ENCODE data around the gene HINT3. TPM values are rescaled to one million over a fixed set of nuclear protein-coding genes. Genes with fewer than 3 reads are reported as not detected.

The HINT3 gene
- total and polyA plus RNA-seq, 2 of the 13 experiments (the other 11 are each of a cell fraction or from before 2014, with no cell fraction given) = 3.1 to 22.8 TPM

DNA sequence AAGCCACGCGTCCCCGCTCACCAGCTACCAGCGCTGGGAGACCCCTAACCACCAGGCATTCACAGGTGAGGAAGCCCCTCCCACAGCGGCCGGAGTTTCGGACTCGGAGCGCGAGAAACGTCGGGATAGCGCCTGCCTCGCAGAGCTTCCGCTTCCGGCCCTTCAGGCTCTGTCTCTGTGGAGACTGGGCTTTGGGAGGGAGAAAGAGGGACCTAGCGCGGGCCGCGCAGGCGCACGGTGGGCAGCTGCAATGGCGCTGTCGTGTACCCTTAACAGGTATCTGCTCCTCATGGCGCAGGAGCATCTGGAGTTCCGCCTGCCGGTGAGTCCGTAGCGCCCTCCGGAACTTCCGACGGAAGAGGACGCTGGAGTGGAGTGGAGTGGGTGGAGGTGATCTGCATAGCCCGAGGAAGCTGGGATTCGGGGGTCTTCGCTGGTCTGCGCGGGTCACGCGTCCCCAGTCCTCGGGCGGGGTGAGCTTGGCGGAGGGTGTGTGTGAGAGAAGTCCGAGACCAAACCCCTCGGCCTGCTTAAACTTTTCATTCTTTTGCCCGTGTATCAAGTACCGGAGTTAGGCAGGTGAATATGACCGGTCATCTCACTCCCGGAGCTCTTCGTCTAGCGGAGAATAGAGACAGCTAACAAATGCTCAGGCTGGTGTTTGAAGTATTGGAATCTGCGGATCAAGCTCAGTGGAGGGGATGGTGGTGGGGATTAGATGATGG is 29.9 kb downstream of the HINT3 start, which contains the start of gene TRMT11 (continued):
- TF ChIP-seq, protein P1, sequence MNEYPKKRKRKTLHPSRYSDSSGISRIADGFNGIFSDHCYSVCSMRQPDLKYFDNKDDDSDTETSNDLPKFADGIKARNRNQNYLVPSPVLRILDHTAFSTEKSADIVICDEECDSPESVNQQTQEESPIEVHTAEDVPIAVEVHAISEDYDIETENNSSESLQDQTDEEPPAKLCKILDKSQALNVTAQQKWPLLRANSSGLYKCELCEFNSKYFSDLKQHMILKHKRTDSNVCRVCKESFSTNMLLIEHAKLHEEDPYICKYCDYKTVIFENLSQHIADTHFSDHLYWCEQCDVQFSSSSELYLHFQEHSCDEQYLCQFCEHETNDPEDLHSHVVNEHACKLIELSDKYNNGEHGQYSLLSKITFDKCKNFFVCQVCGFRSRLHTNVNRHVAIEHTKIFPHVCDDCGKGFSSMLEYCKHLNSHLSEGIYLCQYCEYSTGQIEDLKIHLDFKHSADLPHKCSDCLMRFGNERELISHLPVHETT (CRISPR knock-in tag; conservative IDR thresholded peaks at IDR 0.05) = no peak; the same call in 1 of the 2 replicates
- peak; percentile 93; the same call in 1 of the 2 replicates for TF ChIP-seq ZNF724P (CRISPR knock-in tag; IDR thresholded peaks at IDR 0.05; ENCODE audit: borderline replicate concordance)
- TF ChIP-seq RFX5 (IDR thresholded peaks at IDR 0.05; ENCODE audit: low read depth, low read length) = peak; percentile 45; the same call in 1 of the 2 replicates
- TF ChIP-seq ELF1 (CRISPR knock-in tag; IDR thresholded peaks at IDR 0.05) = peak; percentile 97
- no peak for TF ChIP-seq MYNN (CRISPR knock-in tag; IDR thresholded peaks at IDR 0.05; ENCODE audit: low read depth)
- TF ChIP-seq ZSCAN25 (CRISPR knock-in tag; IDR thresholded peaks at IDR 0.05) = peak; percentile 61; the same call in 1 of the 2 replicates
- peak; percentile 96 for TF ChIP-seq ASH2L (IDR thresholded peaks at IDR 0.05; ENCODE audit: insufficient read length, low read depth, low read length)
- peak; percentile 50; the same call in 1 of the 2 replicates for TF ChIP-seq FLYWCH1 (CRISPR knock-in tag; IDR thresholded peaks at IDR 0.05)
- TF ChIP-seq TBP (CRISPR knock-in tag; IDR thresholded peaks at IDR 0.05) = no peak
- no peak; the same call in 1 of the 2 replicates for TF ChIP-seq ZNF773 (CRISPR knock-in tag; IDR thresholded peaks at IDR 0.05; ENCODE audit: borderline replicate concordance)
- TF ChIP-seq, protein P2, sequence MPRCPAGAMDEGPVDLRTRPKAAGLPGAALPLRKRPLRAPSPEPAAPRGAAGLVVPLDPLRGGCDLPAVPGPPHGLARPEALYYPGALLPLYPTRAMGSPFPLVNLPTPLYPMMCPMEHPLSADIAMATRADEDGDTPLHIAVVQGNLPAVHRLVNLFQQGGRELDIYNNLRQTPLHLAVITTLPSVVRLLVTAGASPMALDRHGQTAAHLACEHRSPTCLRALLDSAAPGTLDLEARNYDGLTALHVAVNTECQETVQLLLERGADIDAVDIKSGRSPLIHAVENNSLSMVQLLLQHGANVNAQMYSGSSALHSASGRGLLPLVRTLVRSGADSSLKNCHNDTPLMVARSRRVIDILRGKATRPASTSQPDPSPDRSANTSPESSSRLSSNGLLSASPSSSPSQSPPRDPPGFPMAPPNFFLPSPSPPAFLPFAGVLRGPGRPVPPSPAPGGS (CRISPR knock-in tag; IDR thresholded peaks at IDR 0.05) = peak; percentile 73; the same call in 1 of the 2 replicates
- TF ChIP-seq RXRA (CRISPR knock-in tag; IDR thresholded peaks at IDR 0.05) = peak; percentile 84; the same call in 1 of the 2 replicates
- TF ChIP-seq ZFP82 (CRISPR knock-in tag; IDR thresholded peaks at IDR 0.05; ENCODE audit: borderline replicate concordance) = peak; percentile 63; the same call in 1 of the 2 replicates
- TF ChIP-seq, protein P3, sequence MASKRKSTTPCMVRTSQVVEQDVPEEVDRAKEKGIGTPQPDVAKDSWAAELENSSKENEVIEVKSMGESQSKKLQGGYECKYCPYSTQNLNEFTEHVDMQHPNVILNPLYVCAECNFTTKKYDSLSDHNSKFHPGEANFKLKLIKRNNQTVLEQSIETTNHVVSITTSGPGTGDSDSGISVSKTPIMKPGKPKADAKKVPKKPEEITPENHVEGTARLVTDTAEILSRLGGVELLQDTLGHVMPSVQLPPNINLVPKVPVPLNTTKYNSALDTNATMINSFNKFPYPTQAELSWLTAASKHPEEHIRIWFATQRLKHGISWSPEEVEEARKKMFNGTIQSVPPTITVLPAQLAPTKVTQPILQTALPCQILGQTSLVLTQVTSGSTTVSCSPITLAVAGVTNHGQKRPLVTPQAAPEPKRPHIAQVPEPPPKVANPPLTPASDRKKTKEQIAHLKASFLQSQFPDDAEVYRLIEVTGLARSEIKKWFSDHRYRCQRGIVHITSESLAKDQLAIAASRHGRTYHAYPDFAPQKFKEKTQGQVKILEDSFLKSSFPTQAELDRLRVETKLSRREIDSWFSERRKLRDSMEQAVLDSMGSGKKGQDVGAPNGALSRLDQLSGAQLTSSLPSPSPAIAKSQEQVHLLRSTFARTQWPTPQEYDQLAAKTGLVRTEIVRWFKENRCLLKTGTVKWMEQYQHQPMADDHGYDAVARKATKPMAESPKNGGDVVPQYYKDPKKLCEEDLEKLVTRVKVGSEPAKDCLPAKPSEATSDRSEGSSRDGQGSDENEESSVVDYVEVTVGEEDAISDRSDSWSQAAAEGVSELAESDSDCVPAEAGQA (IDR thresholded peaks at IDR 0.05; ENCODE audit: low read depth) = peak; percentile 80
- TF ChIP-seq, protein P3 (CRISPR knock-in tag; IDR thresholded peaks at IDR 0.05; ENCODE audit: borderline replicate concordance) = peak; percentile 7; the same call in 1 of the 2 replicates
- TF ChIP-seq, protein P4, sequence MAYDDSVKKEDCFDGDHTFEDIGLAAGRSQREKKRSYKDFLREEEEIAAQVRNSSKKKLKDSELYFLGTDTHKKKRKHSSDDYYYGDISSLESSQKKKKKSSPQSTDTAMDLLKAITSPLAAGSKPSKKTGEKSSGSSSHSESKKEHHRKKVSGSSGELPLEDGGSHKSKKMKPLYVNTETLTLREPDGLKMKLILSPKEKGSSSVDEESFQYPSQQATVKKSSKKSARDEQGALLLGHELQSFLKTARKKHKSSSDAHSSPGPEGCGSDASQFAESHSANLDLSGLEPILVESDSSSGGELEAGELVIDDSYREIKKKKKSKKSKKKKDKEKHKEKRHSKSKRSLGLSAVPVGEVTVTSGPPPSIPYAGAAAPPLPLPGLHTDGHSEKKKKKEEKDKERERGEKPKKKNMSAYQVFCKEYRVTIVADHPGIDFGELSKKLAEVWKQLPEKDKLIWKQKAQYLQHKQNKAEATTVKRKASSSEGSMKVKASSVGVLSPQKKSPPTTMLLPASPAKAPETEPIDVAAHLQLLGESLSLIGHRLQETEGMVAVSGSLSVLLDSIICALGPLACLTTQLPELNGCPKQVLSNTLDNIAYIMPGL (CRISPR knock-in tag; IDR thresholded peaks at IDR 0.05; ENCODE audit: borderline replicate concordance in 1 of 2, low read depth in 1 of 2) = peak; percentile 77 to 93; a peak in 3 of 4 replicates
- peak; percentile 74 for TF ChIP-seq MXD4 (CRISPR knock-in tag; IDR thresholded peaks at IDR 0.05)
- peak; percentile 78; the same call in 2 of the 3 replicates for TF ChIP-seq MXI1 (IDR thresholded peaks at IDR 0.05; ENCODE audit: borderline replicate concordance, low read depth, low read length)
